Esophagus muscularis mucosa (tissue), 4 donors: Measurements from ENCODE around the gene LAPTM5. TPM values are rescaled to one million over a fixed set of nuclear protein-coding genes. Genes with fewer than 3 reads are reported as not detected.

Experiments
- DNase-seq: peaks from one replicate; pipeline ENCODE4 v3.0.0-alpha.2; 2017; ENCODE audit errors: extremely low spot score
- H3K27ac ChIP-seq, 4 donors: fragments of 200-600 bp; sonication (generic); replicated peaks in 1 of 4; 1 replicate in 3 of 4; 2 replicates in 1 of 4; pipeline ENCODE4 v1.5.1; 2016 to 2019; ENCODE audit warnings: mild to moderate bottlenecking in 1 of 4
- H3K27me3 ChIP-seq, 4 donors: fragments of 200-600 bp; sonication (generic); one replicate each; pipeline versions ENCODE4 v1.5.1 to v1.6.0; 2016 to 2019
- H3K36me3 ChIP-seq, 4 donors: fragments of 200-600 bp; sonication (generic); one replicate each; pipeline ENCODE4 v1.5.1; 2016 to 2019
- H3K4me1 ChIP-seq, 4 donors: fragments of 200-600 bp; sonication (generic); one replicate each; pipeline ENCODE4 v1.5.1; 2016 to 2019
- H3K4me3 ChIP-seq, 4 donors: fragments of 200-600 bp; sonication (generic); 1 replicate in 2 of 4; 2 replicates in 2 of 4; pipeline ENCODE4 v1.5.1; 2016 to 2019; ENCODE audit warnings: mild to moderate bottlenecking in 4 of 4, moderate library complexity in 1 of 4
- H3K9me3 ChIP-seq, 4 donors: fragments of 200-600 bp; sonication (generic); 1 replicate in 3 of 4; 2 replicates in 1 of 4; pipeline ENCODE4 v1.5.1; 2016 to 2019
- CTCF ChIP-seq, 3 experiments: fragments of 200-600 bp in 2 of 3; fragments of 450-650 bp in 1 of 3; sonication (generic) in 2 of 3; IDR thresholded peaks; one replicate each; pipeline ENCODE4 v1.5.1; 2017 to 2019; ENCODE audit warnings: antibody characterized with exemption in 3 of 3, mild to moderate bottlenecking in 2 of 3, moderate library complexity in 1 of 3
- EP300 ChIP-seq: sonication (generic); formaldehyde crosslinking; IDR thresholded peaks from one replicate; pipeline ENCODE4 v1.6.1; 2017; ENCODE audit warnings: antibody characterized with exemption
- POLR2A ChIP-seq: fragments of 450-650 bp; IDR thresholded peaks from one replicate; pipeline ENCODE4 v1.6.1; 2017; ENCODE audit warnings: antibody characterized with exemption, moderate library complexity, mild to moderate bottlenecking, low read depth
- POLR2AphosphoS5 ChIP-seq, 2 donors: sonication (generic); formaldehyde crosslinking; IDR thresholded peaks; one replicate each; pipeline ENCODE4 v1.6.1; 2017; ENCODE audit warnings: antibody characterized with exemption in 2 of 2
- WGBS: methylation state at CpG from one replicate; pipeline ENCODE4 v1.1.5; 2018; 5-methylcytosine and 5-hydroxymethylcytosine counted together
- intact Hi-C: fragments of 100-400 bp; cut with DNase I; formaldehyde crosslinking; loops from one replicate; pipeline ENCODE4 v1.15.1; 2023
- total RNA-seq, 4 donors: library from RNA; depleted of rRNA; stranded (reverse); fragments of >200 nt; gene quantifications; one replicate each; pipeline versions ENCODE4 v1.1.0 to v1.2.1, GENCODE V29; 2016

The LAPTM5 gene
- total RNA-seq, 4 donors from 2014 or later: 32.4 to 83.7 (median 36.3) TPM

GRCh38 chr1:30759718-30760281 is 2.2 kb upstream of the LAPTM5 start:
- intact Hi-C loops: no loop called here
- H3K36me3 ChIP-seq: no peaks in the 10 kb centered on the region
- no peaks in the 10 kb centered on the region for H3K9me3 ChIP-seq
- no peak for DNase-seq
- 89% methylated on average over 13 of the region's 13 CpGs for WGBS
- no peak overlapping the region for H3K27ac ChIP-seq
- H3K27me3 ChIP-seq: peaks cover 0 to 13% (median 0%) of the 10 kb centered on the region in 4 donors
- no peak for TF ChIP-seq EP300
- TF ChIP-seq POLR2A: no peak
- no peak for TF ChIP-seq POLR2AphosphoS5 (IDR thresholded peaks at IDR 0.05)
- TF ChIP-seq CTCF (IDR thresholded peaks at IDR 0.05): no peak
- H3K4me1 ChIP-seq: peaks cover 7 to 18% (median 12%) of the 10 kb centered on the region in 4 donors
- H3K4me3 ChIP-seq: no peak overlapping the region

- H3K27ac ChIP-seq: no peak overlapping the region
- no peak for TF ChIP-seq EP300
- TF ChIP-seq POLR2AphosphoS5 (IDR thresholded peaks at IDR 0.05): no peak
- no peak for TF ChIP-seq POLR2A
- TF ChIP-seq CTCF (IDR thresholded peaks at IDR 0.05): no peak
- peaks cover 0 to 17% (median 0%) of the 10 kb centered on the region in 4 donors for H3K27me3 ChIP-seq
- intact Hi-C loops: no loop called here
- H3K4me3 ChIP-seq: no peak overlapping the region
- no peak for DNase-seq
- H3K9me3 ChIP-seq: no peaks in the 10 kb centered on the region
- H3K36me3 ChIP-seq: no peaks in the 10 kb centered on the region
- peaks cover 5 to 16% (median 11%) of the 10 kb centered on the region in 4 donors for H3K4me1 ChIP-seq
Observed at GRCh38 chr1:30758785-30759380, 1.3 kb upstream of the LAPTM5 start.

- Histone ChIP-seq H3K9me3 (no peaks in the 10 kb centered on the region), H3K4me1 (peaks cover 0 to 10% (median 8%) of the 10 kb centered on the region in 4 donors), H3K4me3 (no peak overlapping the region), H3K27me3 (peaks cover 0 to 17% (median 0%) of the 10 kb centered on the region in 4 donors), H3K36me3 (no peaks in the 10 kb centered on the region), H3K27ac (peak overlapping the region in 3 of 4 donors; percentile 61 to 70 (median 66))
- intact Hi-C loops: no loop called here
- DNase-seq: no peak
- TF ChIP-seq POLR2A (no peak), CTCF (IDR thresholded peaks at IDR 0.05) (no peak), EP300 (no peak)
- WGBS: 73% methylated on average over 7 of the region's 7 CpGs
Observed at GRCh38 chr1:30758121-30758688, 631 bp upstream of the LAPTM5 start.

- no peaks in the 10 kb centered on the region for H3K9me3 ChIP-seq
- H3K27me3 ChIP-seq: peaks cover 0 to 17% (median 0%) of the 10 kb centered on the region in 4 donors
- WGBS: 68% methylated on average over 14 of the region's 17 CpGs
- intact Hi-C loops: no loop called here
- DNase-seq: peak; percentile 93
- peak; percentile 21 to 70 for TF ChIP-seq POLR2AphosphoS5 (IDR thresholded peaks at IDR 0.05)
- TF ChIP-seq EP300: no peak
- peak overlapping the region; percentile 41 to 57 (median 44) for H3K4me3 ChIP-seq
- H3K4me1 ChIP-seq: peaks cover 0 to 9% (median 6%) of the 10 kb centered on the region in 4 donors
- no peaks in the 10 kb centered on the region for H3K36me3 ChIP-seq
- peak overlapping the region; percentile 61 to 76 (median 68) for H3K27ac ChIP-seq
Observed at GRCh38 chr1:30756545-30757351, 826 bp downstream of the LAPTM5 start.

GRCh38 chr1:30756206-30756544 is 1.4 kb downstream of the LAPTM5 start:
- DNase-seq: no peak
- no peak for TF ChIP-seq POLR2A
- no peak for TF ChIP-seq POLR2AphosphoS5 (IDR thresholded peaks at IDR 0.05)
- no peak for TF ChIP-seq CTCF (IDR thresholded peaks at IDR 0.05)
- no peak for TF ChIP-seq EP300
- no peaks in the 10 kb centered on the region for H3K9me3 ChIP-seq
- peak overlapping the region; percentile 22 to 57 (median 36) for H3K4me3 ChIP-seq
- intact Hi-C loops: no loop called here
- 82% methylated on average over 4 of the region's 4 CpGs for WGBS
- H3K36me3 ChIP-seq: no peaks in the 10 kb centered on the region
- H3K27me3 ChIP-seq: peaks cover 0 to 17% (median 0%) of the 10 kb centered on the region in 4 donors
- H3K4me1 ChIP-seq: peaks cover 0 to 11% (median 6%) of the 10 kb centered on the region in 4 donors
- H3K27ac ChIP-seq: peak overlapping the region in 3 of 4 donors; percentile 13 to 76 (median 16)
